GM21423 (cell line): Measurements from ENCODE around the gene UROC1.

Experiments
- ATAC-seq: cut with Tn5 transposase; IDR thresholded peaks from one replicate; pipeline ENCODE4 v1.9.1; 2021; ENCODE audit warnings: mild to moderate bottlenecking, moderate library complexity; ENCODE audit not compliant: unreplicated experiment

The UROC1 gene

DNA sequence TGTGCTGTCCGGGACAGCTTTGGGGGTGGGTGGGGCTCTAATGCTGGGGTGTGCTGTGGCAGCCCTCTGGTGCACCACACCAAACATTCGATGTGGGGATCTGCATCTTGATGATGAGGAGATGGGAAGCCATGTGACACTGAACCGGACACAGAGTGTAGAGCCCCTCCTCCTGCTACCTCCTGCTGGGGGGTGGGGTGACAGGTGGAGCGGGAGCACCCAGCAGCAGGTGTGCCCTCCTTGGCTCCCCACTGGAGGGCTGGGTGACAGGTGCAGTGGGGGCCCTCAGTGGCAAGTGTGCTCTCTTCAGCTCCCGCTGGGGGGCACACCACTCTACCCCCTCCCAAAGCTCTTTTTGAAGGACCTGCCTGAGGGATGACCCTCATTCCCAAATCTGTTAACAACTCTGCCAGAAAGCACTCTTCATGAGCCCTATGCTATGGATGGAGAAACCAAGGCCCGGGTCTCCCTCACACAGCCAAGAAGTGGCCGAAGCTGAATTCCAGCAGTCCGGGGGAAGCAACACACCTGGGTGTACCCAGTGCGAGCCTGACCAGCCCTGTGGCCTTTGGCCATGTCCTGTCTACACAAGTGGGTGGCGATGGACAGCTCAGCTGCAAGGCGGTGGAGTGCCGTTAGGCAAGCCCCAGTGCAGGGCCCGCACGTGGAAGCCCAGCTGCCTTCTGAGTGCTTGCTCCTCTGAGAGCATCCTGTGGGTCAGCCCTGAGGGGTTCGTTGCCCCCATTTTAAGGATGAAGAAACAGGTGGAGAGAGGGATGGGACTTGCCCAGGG lies 609 bp upstream of the UROC1 start:
- no peak for ATAC-seq

DNA sequence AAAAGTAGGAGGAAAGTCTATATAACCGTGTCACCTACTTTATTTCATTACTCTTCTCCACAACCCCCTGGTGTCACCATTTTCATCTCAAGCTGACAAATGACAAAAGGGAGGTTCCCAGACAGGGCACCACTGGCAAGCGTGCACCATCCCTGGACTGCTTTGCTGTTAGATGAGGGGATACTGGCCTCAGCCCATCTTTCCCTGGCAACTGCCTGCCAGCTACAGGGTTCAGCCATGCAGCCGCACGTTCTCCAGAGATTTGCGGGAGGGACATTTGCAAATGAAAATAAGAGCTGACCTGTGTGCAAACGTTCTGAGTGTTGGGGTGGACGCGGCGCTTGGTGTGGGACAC lies 660 bp downstream of the UROC1 start:
- ATAC-seq = no peak

DNA sequence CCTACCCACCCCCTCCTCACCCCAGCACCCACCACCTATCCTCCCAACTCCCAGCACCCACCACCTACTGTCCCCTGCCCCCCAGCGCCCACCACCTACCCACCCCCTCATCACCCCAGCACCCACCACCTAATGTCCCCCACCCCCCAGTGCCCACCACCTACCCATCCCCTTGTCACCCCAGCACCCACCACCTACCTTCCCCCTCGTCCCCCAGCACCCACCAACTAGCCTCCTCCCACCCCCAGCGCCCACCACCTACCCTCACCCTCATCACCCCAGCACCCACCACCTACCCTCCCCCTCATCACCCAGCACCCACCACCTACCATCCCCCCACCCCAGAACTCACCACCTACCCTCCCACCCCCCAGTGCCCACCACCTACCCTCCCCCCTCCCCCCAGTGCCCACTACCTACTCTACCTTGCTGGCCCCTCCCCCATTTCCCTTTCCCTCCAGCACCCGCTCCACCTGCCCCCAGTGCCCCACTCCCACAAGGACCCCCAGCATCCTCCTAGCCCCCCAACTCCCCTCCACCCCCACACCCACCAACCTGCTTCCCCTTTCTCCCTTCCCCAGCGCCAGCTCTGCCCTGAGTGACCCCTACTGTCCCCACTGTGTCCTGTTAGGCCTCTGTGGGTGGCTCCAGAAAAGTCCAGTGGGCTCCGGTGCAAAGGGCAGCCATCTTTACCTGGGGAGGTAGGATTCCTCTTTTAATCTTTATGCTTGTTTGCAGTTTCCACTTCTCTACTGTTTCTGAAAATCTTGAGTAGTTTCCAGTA lies 1.2 kb downstream of the UROC1 start:
- ATAC-seq = no peak

DNA sequence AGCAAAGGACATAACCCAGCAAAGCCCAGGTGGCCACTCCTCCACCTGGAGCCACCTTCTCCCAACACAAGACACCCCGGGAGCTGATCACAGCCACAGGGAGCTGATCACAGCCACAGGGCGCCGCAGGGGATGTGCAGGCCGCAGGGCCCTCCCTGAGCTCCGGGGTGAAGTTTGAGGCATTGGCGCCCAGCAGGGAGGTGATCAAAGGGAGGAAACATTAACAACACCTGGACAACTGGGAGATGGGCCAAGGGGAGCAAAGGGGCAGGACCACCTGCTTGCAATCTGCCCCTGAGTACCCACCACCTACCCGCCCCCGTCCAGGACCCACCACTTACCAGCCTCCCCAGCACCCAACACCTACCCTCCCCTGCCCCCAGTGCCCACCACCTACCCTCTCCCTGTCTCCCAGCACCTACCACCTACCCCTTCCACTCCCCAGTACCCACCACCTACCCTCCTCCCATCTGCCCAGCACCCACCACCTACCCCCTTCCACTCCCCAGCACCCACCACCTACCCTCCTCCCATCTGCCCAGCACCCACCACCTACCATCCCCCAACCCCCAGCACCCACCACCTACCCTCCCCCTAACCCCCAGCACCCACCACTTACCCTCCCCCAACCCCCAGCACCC lies 2.4 kb downstream of the UROC1 start:
- no peak for ATAC-seq

DNA sequence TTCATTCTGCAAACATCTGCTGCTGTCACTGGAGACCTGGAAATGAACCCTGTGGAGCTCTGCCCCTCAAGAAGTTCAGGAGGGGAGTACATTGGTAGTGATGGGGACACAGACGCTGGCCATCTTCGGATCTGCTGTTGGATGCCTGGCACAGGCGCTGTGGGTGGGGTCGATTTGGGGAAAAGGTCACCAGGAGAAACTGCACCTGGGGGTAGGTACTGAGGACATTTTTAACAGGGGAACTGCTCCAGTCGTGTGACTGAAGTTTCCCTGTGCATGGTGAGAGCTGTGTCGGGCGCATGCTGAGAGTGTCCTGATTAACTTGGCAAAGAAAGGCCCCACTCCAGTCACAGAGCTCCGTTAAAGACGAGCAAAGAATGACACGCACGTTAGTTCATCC lies 3.4 kb downstream of the UROC1 start:
- no peak for ATAC-seq

DNA sequence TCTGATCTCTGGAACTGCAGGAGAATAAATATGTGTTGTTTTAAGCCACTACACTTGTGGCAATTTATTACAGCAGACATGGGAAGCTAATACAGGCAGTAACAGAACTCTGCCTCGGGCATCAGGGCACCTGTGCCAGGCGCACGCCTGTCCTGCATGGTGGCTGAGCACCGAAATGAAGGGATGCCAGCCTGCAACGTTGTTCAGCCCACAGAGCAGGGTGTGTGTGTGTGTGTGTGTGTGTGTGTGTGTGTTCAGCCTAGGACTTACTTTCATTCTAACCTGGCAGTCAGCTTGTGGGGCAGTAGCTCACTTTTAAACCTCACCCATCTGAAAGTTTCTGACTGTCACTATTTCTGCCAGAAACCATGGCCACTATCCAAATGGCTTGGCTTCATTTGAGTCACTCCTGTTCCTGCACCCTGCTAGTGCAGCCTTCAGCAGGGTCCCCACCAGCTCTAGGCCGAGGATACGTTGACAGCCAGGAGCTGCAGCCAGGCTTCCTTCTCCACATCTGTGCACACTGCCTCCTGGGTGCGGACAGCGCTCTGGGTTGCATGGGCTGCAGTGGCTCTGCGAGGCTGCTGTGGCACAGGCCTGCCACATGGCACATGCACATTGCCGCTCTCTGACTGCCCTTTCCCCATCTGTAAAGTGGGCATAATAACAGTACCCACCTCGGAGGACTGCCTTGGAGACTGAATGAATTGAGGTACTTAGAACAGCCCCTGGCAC lies 4.5 kb downstream of the UROC1 start:
- no peak for ATAC-seq

DNA sequence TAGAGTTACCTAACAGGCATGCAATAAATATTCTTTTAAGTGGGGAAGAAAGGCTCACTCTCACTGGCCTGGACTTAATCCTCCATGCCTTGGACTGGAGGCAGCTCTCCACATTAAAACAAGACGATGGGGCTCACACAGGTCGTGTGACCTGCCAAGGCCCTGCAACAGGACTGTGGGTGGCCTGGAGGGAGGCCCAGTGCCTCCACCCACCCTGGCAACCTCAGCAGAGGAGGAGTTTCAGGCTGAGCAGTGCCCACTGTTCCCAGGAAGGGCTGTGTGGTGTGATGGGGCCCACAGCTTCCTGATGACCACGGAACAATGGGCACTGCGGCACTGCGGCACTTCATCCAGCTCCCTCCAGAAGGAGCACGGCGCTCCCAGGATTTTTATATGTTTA lies 5.5 kb downstream of the UROC1 start:
- ATAC-seq = no peak

DNA sequence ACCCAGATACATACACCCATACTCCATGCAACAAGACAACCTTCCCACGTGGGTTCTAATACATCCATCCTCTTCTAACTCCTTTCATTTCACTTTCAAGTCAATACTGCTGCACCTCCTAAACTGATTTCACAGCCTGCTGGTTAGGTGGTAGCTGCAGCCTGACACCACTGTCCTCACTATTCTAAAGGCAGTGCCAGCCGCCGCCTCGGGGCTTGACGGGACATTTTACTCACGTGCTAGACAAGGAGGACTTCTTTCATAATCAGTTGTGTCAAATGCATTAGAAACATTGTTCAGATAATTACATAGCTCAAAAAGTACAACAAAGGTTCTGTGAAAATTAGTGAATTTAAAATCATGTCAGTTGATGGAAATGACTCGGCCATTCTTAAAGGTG lies 6.3 kb downstream of the UROC1 start:
- ATAC-seq = no peak

DNA sequence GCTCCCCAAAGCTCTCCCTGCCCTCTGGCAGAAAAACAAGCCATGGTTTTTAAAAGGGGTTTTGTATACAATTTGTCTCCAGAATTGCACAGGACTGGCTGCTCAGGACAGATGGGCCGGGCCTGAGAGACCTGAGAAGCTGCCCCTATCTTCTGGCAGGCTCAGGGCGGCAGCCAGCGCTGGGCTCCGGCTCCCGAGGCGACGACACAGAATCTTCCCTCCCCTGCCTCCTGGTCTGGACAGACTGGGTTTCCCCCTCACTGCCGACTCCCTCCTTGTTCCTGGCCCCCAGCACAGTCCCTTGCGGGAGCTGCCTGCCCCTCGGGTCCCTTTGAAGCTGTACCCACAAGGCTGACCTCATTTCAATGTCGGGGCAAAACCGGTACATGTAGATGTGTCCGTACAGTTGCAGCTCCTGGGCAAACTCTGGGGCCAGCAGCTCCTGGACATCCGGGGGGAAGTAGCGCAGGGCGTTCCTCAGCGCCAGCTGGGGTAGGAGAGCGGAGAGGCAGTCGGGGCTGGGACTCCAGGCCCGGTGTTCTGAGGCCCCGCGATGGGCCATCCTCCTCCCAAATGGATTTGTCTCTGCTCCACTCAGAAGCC lies 7.2 kb downstream of the UROC1 start:
- no peak for ATAC-seq

DNA sequence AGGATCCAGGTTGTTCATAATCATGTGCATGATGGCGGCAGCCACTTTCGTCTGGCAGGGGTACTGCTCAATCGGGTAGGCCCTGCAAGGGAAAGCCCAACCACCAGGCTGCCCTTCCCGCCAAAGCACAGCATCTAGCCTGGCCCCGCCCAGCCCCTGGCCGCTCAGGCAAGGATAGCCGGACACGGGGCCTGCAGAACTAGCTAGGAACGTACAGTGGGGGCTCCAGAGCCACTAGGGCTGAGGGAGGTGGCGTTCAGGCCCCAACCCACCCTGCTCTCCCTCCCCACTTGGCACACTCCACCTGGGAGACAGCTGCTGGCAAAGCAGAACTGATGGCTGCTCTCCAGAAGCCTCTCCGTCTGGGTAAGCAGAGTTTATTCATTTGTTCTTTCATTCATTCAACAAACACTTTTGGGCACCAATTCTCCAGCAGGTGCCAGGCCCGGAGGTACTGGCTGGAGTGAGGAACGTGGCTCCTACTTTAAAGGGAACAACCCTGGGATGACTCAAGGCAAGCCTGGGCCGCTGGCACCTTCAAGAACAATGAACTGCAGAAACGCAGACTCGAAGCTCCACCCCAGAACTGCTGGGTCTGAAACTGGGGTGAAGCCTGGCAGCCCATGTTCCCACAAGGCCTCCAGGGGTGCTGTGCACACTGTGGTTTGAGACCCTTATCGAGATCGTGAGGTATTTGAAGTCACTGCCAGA lies 7.8 kb downstream of the UROC1 start:
- ATAC-seq = no peak

DNA sequence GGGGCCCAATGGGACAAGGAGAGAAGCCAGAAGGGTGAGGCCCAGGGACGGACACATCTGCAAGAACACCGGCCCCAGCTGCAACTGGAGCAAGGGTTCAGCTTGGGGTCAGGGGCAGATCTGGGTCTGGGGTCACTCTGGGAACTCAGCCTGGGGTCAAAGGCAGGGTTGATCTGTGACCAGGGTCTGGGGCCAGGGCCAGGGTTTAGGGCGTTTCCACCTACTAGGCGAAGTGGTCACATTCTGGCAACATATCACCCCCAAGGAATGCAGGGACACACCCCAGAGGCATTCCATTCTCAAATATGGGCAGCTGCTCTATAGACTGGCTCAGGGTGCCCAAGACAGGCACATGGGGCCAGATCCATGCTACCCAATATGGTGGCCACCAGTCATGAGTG lies 9.0 kb downstream of the UROC1 start:
- ATAC-seq = no peak

DNA sequence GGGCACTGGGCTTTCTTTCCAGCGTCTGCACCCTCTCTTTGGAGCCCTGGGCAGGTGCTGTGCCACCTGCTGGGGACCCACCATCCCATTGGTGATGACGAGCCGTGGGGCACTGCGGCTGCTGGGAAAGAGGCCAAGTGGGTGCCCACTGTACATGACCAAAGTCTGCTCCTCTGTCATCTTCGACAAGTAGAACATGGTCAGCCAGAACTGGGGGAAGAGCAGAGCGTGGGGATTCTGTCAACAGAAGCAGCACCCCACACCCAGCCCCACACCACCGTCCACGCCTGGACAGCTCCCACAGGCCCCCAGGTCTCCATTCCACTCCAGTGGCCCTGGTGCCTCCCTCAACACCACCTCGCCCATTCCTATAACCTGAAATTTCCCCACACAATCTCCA lies 9.7 kb downstream of the UROC1 start:
- ATAC-seq = no peak

DNA sequence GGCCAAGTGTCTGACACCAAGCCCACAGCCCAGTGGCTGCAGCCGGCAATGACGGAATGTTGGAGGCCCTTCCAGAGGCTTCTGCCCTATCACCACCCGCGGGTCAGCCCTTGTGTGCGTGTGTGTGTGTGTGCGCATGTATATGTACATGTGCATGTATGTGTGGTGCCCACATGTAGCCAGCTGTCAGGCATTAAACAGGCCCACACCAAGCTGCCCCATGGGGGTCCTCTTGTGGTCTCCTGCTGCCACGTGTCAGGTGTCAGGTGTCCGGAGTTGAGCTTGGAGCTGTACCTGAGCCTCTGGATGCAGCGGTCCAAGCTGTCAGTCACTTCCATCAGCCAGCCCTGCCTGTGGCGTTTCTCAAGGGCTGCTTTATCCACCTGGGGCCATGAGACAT lies 13.9 kb downstream of the UROC1 start:
- no peak for ATAC-seq

DNA sequence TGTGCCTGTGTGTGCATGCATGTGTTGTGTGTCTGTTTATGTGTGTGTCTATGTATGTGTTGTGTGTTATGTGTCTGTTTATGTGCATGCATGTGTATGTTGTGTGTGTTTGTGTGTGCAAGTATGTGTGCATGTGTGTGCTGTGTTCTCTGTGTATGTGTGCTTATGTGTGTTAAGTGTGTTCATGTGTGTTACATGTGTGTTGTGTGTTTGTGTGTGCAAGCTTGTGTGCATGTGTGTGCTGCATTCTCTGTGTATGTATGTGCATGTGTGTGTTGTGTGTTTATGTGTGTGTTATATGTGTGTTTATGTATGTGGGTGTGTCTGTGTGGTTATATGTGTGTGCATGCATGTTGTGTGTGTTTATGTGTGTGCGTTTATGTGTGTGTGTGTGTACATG lies 14.9 kb downstream of the UROC1 start:
- no peak for ATAC-seq

DNA sequence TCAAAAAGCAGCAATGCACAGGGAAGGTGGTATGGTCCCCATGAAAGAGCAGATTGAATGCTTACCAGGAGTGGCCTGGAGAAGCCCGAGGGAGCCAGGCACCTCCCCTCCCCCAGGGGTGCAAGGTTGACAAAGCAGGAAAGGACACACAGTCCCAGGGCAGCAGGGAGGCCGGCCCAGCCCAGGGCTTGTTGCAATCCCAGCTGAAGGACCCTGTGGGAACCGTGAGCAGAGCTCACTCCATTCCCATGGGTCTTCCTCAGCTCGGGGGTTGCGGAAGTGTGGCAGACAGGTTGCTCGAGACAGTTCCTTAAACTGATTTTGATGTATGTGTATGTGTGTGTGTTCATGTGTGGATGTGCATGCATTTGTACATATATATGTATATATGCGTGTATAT lies 15.8 kb downstream of the UROC1 start:
- no peak for ATAC-seq

DNA sequence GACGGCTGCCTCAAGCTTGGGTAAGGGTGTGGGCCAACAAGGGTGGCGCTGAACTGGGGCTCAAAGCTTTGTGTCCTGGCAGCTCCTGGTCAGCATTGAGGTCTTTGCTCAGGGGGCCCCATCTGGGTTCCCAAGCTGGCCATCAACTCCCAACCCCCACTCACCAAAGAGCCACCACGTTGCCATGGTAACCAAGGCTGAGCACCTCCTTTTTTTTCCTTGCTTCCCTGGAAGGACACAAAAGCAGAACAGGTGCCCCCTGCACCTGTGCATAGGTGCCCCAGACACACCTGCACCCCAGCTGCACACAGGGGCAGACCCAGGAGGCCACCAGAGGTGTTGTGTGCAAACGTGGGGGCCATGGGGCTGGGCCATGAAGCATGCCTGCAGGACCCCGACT lies 16.5 kb downstream of the UROC1 start:
- ATAC-seq = no peak

DNA sequence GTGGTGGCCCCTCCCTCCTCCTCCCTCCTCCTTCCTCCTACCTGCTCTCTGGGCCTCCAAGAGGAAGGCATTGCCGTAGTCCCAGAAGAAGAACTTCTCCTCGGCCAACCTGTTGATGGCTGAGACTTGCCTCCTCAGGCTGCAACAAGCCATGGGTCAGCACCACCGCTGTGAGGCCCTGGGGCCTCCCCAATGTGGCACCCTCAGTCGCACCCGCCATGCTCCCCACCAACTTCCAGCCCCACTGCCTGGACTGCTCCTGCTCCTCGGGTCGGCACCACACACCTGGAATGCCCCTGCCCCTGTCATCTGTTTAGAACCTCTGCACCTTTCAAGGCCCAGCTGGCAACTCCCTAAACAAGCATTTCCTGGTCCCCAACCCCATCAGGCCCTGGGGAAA lies 17.6 kb downstream of the UROC1 start:
- no peak for ATAC-seq

DNA sequence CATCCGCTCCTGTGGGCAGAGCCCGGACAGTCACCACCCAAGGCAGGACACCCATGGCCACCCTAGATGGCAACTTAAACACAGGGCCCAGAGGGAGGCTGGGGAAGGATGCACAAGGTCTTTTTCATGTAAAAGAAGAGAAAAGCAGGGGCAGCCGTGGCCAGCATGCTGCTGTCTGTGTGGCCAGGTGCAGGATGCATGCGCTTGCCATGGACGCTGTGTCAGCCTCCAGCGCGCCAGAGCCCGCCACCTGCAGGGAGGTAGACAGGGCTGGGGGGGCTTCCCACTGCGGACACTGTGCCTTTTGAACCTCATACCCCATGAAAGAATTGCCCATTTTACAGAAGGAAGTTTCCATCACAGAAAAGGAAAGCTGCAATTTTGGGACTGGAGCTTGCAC lies 18.2 kb downstream of the UROC1 start:
- no peak for ATAC-seq

DNA sequence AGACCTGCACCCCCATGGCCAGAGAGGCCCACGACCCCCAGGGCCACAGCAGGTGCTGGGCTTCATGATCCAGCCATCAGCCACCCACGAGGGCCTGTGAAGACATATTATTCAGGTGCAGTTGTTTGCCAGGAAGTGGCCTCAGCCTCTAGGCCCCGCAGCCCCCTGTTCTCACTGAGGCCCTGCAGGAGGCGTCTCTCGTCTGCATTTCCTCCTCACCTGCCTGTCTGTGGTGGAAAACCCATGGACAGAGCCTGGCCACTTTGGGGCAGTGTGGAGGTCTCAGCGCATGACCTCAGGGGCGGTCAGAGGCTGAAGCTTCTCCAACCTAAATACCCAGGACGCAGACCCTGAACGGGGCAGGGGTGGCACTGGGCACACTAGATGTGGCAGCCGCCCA lies 18.6 kb downstream of the UROC1 start:
- no peak for ATAC-seq

DNA sequence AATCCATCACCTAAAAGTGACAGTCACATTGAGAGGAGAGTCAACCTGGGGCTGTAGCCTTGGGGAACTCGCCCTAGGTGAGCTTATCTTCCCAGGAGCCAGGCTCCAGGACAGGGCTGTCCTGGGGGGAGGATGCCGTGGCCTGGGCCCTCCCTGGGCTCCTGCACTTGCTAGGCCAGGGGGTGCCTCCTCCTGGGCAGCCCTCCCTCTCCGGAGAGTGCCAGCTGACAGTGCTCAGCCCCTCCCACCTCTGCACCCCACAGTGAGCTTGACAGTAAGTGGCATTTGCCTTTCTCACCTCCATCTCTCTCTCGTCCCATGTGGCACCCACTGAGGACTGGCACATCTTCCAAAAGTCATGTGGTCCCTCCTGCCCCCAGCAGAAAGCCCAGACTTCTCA lies 19.1 kb downstream of the UROC1 start:
- ATAC-seq = no peak
